Activated naive CD4-positive, alpha-beta T cell treated with Interleukin-2 at 50 U/mL for 16 hours (primary cell): ENCODE data around the gene LUC7L.
"Not testable (repeated sequence)": the region's sequence is repeated elsewhere in the genome, so short reads cannot be mapped to it uniquely, and the experiment has no call there.

Source experiments
- DNase-seq: peaks from one replicate; pipeline ENCODE4 v3.0.0-alpha.2; 2020

Gene LUC7L

GRCh38 chr16:228852-229730 is at the start of gene LUC7L:
TSS of gene LUC7L (minus strand) at chr16:229449. CDS start at chr16:229339, 110 bp downstream.
- peak; percentile 86 for DNase-seq

- peak; percentile 15 for DNase-seq
Measured at GRCh38 chr16:278863-279366, 49.7 kb upstream of the LUC7L start.

GRCh38 chr16:276426-277077 is 47.3 kb upstream of the LUC7L start:
- DNase-seq = no peak

- no peak for DNase-seq
Measured at GRCh38 chr16:275786-276232, 46.6 kb upstream of the LUC7L start, which contains the start of gene RGS11. TSS of gene RGS11 (minus strand) at chr16:275944. CDS start at chr16:275911, 33 bp downstream.

- peak; percentile 11 for DNase-seq
Measured at GRCh38 chr16:275041-275641, 45.9 kb upstream of the LUC7L start.

- DNase-seq = no peak
Measured at GRCh38 chr16:273547-274421, 44.5 kb upstream of the LUC7L start.

- no peak for DNase-seq
Measured at GRCh38 chr16:272633-273546, 43.6 kb upstream of the LUC7L start.

GRCh38 chr16:270381-271255 is 41.4 kb upstream of the LUC7L start:
- DNase-seq = no peak

GRCh38 chr16:269061-269796 is 40.0 kb upstream of the LUC7L start:
- no peak for DNase-seq

- no peak for DNase-seq
Measured at GRCh38 chr16:268141-269053, 39.1 kb upstream of the LUC7L start.

- not testable (repeated sequence) for DNase-seq
Measured at GRCh38 chr16:267562-267961, 38.3 kb upstream of the LUC7L start.

- DNase-seq = no peak
Measured at GRCh38 chr16:266258-267164, 37.3 kb upstream of the LUC7L start.

GRCh38 chr16:265711-266110 is 36.5 kb upstream of the LUC7L start:
- peak; percentile 26 for DNase-seq

- DNase-seq = no peak
Measured at GRCh38 chr16:265002-265529, 35.8 kb upstream of the LUC7L start.

- no peak for DNase-seq
Measured at GRCh38 chr16:264440-264951, 35.2 kb upstream of the LUC7L start.

- DNase-seq = no peak
Measured at GRCh38 chr16:263944-264343, 34.7 kb upstream of the LUC7L start.
